ENCODE data around the gene PAPLN.

Gene PAPLN

DNA sequence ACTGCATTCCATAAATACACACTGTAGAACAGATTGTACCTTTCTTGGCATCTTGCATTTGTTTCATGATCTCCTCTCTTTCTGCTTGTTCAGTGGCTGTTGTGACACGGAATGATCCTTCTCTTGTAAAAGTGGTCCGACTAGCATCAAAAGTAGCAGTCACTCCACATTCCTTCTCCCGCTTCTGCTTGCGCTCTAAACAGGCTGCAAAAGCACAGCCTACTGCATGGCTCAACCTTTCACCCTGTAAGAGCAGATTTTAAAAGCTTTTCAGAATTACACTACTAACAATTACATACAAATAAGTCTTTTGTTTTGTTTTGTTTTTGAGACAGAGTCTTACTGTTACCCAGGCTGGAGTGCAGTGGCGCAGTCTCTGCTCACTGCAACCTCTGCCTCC is 49.8 kb downstream of the PAPLN start:
- Histone ChIP-seq H3K27ac (replicated peaks) (no peak overlapping the region), H3K27me3 (ENCODE audit: insufficient read depth, poor library complexity, severe bottlenecking) (no peaks in the 10 kb centered on the region), H3K4me3 (replicated peaks; ENCODE audit: insufficient read depth, low read length) (no peak overlapping the region)
- TF ChIP-seq CTCF (IDR thresholded peaks at IDR 0.05; ENCODE audit: insufficient read depth, low read length): no peak
- TF ChIP-seq REST (IDR thresholded peaks at IDR 0.05; ENCODE audit: insufficient replicate concordance, low read depth): no peak
- TF ChIP-seq SPI1 (IDR thresholded peaks at IDR 0.05; ENCODE audit: borderline replicate concordance, low read depth): no peak
- no peak for TF ChIP-seq GABPA (IDR thresholded peaks at IDR 0.05; ENCODE audit: low read depth)
- TF ChIP-seq POLR2AphosphoS5 (IDR thresholded peaks at IDR 0.05; ENCODE audit: low read depth): no peak
- no peak for DNase-seq (ENCODE audit: low read depth in 1 of 2, low spot score in 1 of 2)

- no peaks in the 10 kb centered on the region for H3K27me3 ChIP-seq (ENCODE audit: insufficient read depth, poor library complexity, severe bottlenecking)
- no peak for DNase-seq (ENCODE audit: low read depth in 1 of 2, low spot score in 1 of 2)
- TF ChIP-seq CTCF (IDR thresholded peaks at IDR 0.05; ENCODE audit: insufficient read depth, low read length): no peak
- TF ChIP-seq POLR2AphosphoS5 (IDR thresholded peaks at IDR 0.05; ENCODE audit: low read depth): no peak
- TF ChIP-seq REST (IDR thresholded peaks at IDR 0.05; ENCODE audit: insufficient replicate concordance, low read depth): no peak
- no peak overlapping the region for H3K27ac ChIP-seq (replicated peaks)
- no peak overlapping the region for H3K4me3 ChIP-seq (replicated peaks; ENCODE audit: insufficient read depth, low read length)
Measured at GRCh38 chr14:73289308-73289707, 52.0 kb downstream of the PAPLN start.

GRCh38 chr14:73289729-73290128 is 52.4 kb downstream of the PAPLN start:
- H3K4me3 ChIP-seq (replicated peaks; ENCODE audit: insufficient read depth, low read length): no peak overlapping the region
- DNase-seq (ENCODE audit: low read depth in 1 of 2, low spot score in 1 of 2): no peak
- H3K27me3 ChIP-seq (ENCODE audit: insufficient read depth, poor library complexity, severe bottlenecking): no peaks in the 10 kb centered on the region
- no peak overlapping the region for H3K27ac ChIP-seq (replicated peaks)
- no peak for TF ChIP-seq GABPA (IDR thresholded peaks at IDR 0.05; ENCODE audit: low read depth)
- TF ChIP-seq POLR2AphosphoS5 (IDR thresholded peaks at IDR 0.05; ENCODE audit: low read depth): no peak
- TF ChIP-seq CTCF (IDR thresholded peaks at IDR 0.05; ENCODE audit: insufficient read depth, low read length): no peak
- TF ChIP-seq SPI1 (IDR thresholded peaks at IDR 0.05; ENCODE audit: borderline replicate concordance, low read depth): no peak
- no peak for TF ChIP-seq REST (IDR thresholded peaks at IDR 0.05; ENCODE audit: insufficient replicate concordance, low read depth)

Measured in HL-60 (cell line).